Ovary (tissue), 9 donors: ENCODE results near the gene DNAH8. TPM values are rescaled to one million over a fixed set of nuclear protein-coding genes. Genes with fewer than 3 reads are reported as not detected.

Experiments
- DNase-seq, 5 donors: peaks; one replicate each; pipeline ENCODE4 v3.0.0-alpha.2; 2019 to 2020
- H3K27ac ChIP-seq, 2 donors: fragments of 200-600 bp; one replicate each; pipeline versions ENCODE4 v1.5.1 to v1.8.0; 2019 to 2022
- H3K27me3 ChIP-seq: fragments of 200-600 bp; one replicate; pipeline ENCODE4 v1.8.0; 2022
- H3K36me3 ChIP-seq: fragments of 200-600 bp; sonication (generic); one replicate; pipeline ENCODE4 v1.5.1; 2019
- H3K4me1 ChIP-seq: one replicate; pipeline ENCODE4 v1.8.1; 2013; ENCODE audit warnings: mild to moderate bottlenecking, moderate library complexity; ENCODE audit not compliant: insufficient read depth
- H3K4me3 ChIP-seq: fragments of 200-600 bp; sonication (generic); one replicate; pipeline ENCODE4 v1.5.1; 2017
- H3K9me3 ChIP-seq, 2 donors: fragments of 200-600 bp in 1 of 2; sonication (generic) in 1 of 2; one replicate each; pipeline versions ENCODE4 v1.5.1 to v1.8.1; 2013 to 2019; ENCODE audit warnings: mild to moderate bottlenecking in 1 of 2, moderate library complexity in 1 of 2
- EP300 ChIP-seq: sonication (generic); formaldehyde crosslinking; IDR thresholded peaks from one replicate; pipeline ENCODE4 v1.6.1; 2017; ENCODE audit warnings: antibody characterized with exemption
- POLR2A ChIP-seq: fragments of 450-650 bp; IDR thresholded peaks from one replicate; pipeline ENCODE4 v1.6.1; 2017; ENCODE audit warnings: antibody characterized with exemption, mild to moderate bottlenecking, moderate library complexity
- WGBS, 3 donors: extraction: QIAGEN DNeasy Blood & Tissue Kit in 1 of 3; methylation state at CpG; one replicate each; pipeline versions ENCODE4 v1.1.5 to v1.1.7; 2013 to 2017; 5-methylcytosine and 5-hydroxymethylcytosine counted together
- intact Hi-C, 4 donors: fragments of 100-400 bp; cut with DNase I; formaldehyde crosslinking; loops; one replicate each; pipeline versions ENCODE4 v1.11.0 to v1.15.1; 2022 to 2023
- polyA plus RNA-seq, 2 donors: library from polyadenylated mRNA; stranded (reverse); fragments of 200-250 nt in 1 of 2; fragments of 350-450 nt in 1 of 2; fragmentation: Illumina TruSeq in 1 of 2; extraction: RNeasy Lipid Tissue Mini Kit (QIAGEN cat#74804) in 1 of 2; gene quantifications; one replicate each; pipeline ENCODE4 v1.2.3, GENCODE V29; 2013 to 2014
- total RNA-seq, 7 donors: library from RNA; depleted of rRNA in 2 of 7; stranded (reverse); fragments of >200 nt in 2 of 7; fragmentation: NEBNext Ultra II Directional in 3 of 7; extraction: Animal tissue kit (Norgen Biotek cat#: 25700) in 3 of 7; gene quantifications; one replicate each; pipeline versions ENCODE4 v1.1.0 to v1.2.4, GENCODE V29; 2016 to 2023
- TF ChIP-seq, protein P1 (sequence below), 3 donors: fragments of 450-650 bp in 2 of 3; fragments of 200-600 bp in 1 of 3; IDR thresholded peaks; one replicate each; pipeline versions ENCODE4 v1.5.1 to v1.8.0; 2016 to 2022; ENCODE audit warnings: antibody characterized with exemption in 3 of 3, mild to moderate bottlenecking in 1 of 3
- donor health status: DM: no; HTN: no; CAD: no; lungs with moderate emphysema.
- donor health status: DM: no; HTN: no; CAD: no.
- donor health status: Bipolar disorder and iron deficiency.
- donor health status: DM: yes; HTN: yes; CAD: no.
- donor health status: DM: no; HTN: no; CAD: no.
- donor health status: DM: yes; HTN: yes; CAD: no.

DNAH8 gene
- total and polyA plus RNA-seq, 9 donors: under 0.01 to 0.08 (median 0.01) TPM; not detected in 4

DNA sequence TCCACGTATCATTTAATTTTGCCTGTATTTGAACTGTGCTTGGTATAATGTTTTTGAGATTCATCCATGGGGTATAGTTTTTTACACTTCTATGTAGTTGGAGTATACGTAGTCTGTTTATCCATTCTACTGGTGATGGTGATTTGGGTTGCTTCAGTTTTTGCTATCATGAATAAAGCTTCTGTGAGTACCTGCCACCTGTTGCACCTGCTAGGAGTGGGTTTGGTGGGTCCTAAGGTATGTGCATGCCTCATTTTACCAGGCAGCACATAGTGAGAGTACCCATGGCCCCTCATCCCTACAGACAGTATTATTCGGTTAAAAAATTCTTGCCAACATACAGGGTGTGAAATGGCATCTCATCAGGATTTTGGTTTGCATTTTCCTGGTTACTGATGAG lies 92.9 kb downstream of the DNAH8 start:
- no peak for TF ChIP-seq POLR2A
- no peak for TF ChIP-seq EP300
- TF ChIP-seq, protein P1, sequence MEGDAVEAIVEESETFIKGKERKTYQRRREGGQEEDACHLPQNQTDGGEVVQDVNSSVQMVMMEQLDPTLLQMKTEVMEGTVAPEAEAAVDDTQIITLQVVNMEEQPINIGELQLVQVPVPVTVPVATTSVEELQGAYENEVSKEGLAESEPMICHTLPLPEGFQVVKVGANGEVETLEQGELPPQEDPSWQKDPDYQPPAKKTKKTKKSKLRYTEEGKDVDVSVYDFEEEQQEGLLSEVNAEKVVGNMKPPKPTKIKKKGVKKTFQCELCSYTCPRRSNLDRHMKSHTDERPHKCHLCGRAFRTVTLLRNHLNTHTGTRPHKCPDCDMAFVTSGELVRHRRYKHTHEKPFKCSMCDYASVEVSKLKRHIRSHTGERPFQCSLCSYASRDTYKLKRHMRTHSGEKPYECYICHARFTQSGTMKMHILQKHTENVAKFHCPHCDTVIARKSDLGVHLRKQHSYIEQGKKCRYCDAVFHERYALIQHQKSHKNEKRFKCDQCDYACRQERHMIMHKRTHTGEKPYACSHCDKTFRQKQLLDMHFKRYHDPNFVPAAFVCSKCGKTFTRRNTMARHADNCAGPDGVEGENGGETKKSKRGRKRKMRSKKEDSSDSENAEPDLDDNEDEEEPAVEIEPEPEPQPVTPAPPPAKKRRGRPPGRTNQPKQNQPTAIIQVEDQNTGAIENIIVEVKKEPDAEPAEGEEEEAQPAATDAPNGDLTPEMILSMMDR (IDR thresholded peaks at IDR 0.05): no peak
- intact Hi-C loops: no loop called here
- Histone ChIP-seq H3K27ac (no peak overlapping the region), H3K4me3 (no peak overlapping the region), H3K36me3 (no peaks in the 10 kb centered on the region), H3K27me3 (no peaks in the 10 kb centered on the region), H3K9me3 (no peaks in the 10 kb centered on the region), H3K4me1 (no peaks in the 10 kb centered on the region)
- WGBS, 3 donors: 70 to 79% (median 75%) methylated on average over 3 of the region's 3 CpGs
- no peak for DNase-seq

DNA sequence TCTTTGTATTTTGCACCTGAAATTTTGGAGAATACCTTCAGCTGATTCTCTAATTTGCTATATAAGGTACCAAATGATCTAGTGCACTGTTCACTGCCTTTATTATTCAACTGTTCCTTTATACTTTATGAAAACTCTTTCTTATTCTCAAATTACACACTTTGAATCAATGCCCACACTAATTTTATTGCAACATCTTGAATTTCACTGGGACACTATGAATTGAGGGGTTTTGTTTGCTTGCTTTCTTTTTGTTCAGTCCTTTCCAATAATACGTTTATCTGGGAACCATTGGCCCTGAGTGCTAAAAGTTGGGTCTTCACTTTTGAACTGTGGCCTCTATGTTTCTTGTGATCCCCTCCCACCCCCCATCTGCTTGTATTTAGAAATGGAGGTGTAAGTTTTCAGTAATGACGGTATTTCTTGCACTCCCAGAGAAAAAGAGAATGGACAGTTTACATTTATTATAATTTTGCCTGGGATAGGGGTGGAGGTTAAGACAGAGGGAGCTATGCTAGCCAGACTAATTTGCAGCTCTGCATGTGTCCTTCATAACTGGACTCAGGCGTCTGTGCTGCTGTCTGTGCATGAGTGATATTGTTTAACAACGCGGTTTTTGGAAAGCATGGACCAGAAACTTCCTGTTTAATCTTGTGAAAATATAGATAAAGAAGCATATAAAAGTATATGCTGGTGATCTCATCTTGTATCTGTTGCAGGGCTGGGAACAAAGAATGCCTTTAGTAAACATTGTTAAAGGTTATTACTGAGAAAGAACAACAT lies 98.1 kb downstream of the DNAH8 start:
- no peak for DNase-seq
- intact Hi-C loops: no loop called here
- 5 to 11% (median 9%) methylated on average over 5 of the region's 5 CpGs for WGBS, 3 donors
- Histone ChIP-seq H3K36me3 (no peaks in the 10 kb centered on the region), H3K27ac (no peak overlapping the region), H3K4me3 (no peak overlapping the region), H3K27me3 (no peaks in the 10 kb centered on the region), H3K9me3 (no peaks in the 10 kb centered on the region), H3K4me1 (no peaks in the 10 kb centered on the region)
- TF ChIP-seq EP300 (no peak), POLR2A (no peak)
- TF ChIP-seq, protein P1 (IDR thresholded peaks at IDR 0.05): no peak

DNA sequence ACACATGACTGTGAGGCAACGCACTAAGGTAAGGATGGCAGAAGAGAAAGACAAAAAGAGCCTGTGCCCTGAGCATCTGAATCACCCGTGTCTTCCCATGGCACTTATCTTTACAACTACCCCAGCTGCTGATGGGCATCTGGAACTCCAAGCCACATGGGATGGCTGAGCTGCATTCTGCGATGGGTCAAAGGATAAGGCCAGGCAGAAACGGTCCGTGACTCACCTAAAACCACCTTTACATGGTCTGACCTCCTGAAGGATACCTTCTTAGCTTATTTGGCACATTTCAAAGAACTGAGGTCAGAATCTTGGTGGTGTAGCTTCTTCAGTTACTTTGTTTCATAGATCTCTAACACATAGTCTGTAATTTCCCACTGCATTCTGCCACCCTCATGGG lies 99.7 kb downstream of the DNAH8 start:
- intact Hi-C loops: no loop called here
- no peaks in the 10 kb centered on the region for H3K27me3 ChIP-seq

DNA sequence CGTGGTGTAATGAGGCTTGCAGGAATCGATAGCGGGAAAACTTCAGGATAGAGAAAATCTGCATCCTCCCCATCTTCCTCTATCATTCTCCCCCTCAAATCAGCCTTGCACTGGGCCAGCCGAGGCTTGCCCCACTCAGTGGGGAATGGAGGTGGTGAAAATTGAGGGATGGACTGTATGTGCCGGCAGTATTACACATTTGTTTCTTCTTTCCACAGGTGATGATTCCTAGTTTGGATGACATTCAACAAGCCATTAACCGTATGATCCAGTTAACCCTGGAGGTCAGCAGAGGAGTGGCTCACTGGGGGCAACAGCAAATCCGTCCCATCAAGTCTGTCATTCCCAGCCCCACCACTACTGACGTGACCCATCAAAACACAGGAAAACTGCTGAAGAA lies 100.1 kb downstream of the DNAH8 start:
- TF ChIP-seq POLR2A: no peak
- TF ChIP-seq, protein P1 (IDR thresholded peaks at IDR 0.05): no peak
- no peak for TF ChIP-seq EP300
- WGBS, 3 donors: 84 to 86% (median 86%) methylated on average over 8 of the region's 8 CpGs
- no peaks in the 10 kb centered on the region for H3K4me1 ChIP-seq
- intact Hi-C loops: no loop called here
- H3K9me3 ChIP-seq: no peaks in the 10 kb centered on the region
- no peaks in the 10 kb centered on the region for H3K27me3 ChIP-seq
- no peak overlapping the region for H3K27ac ChIP-seq
- H3K4me3 ChIP-seq: no peak overlapping the region
- DNase-seq: no peak
- no peaks in the 10 kb centered on the region for H3K36me3 ChIP-seq

More for the DNA sequence above, 99.7 kb downstream of the DNAH8 start:
- TF ChIP-seq, protein P1 (IDR thresholded peaks at IDR 0.05): no peak
- TF ChIP-seq EP300 (no peak), POLR2A (no peak)
- Histone ChIP-seq H3K9me3 (no peaks in the 10 kb centered on the region), H3K36me3 (no peaks in the 10 kb centered on the region), H3K27ac (no peak overlapping the region), H3K4me1 (no peaks in the 10 kb centered on the region), H3K4me3 (no peak overlapping the region)
- WGBS, 3 donors: 71 to 82% (median 77%) methylated on average over 5 of the region's 5 CpGs
- DNase-seq: no peak
